Measurements from ENCODE around the gene BRF1.
A peak's percentile ranks its signal among the peaks of the same experiment; 100 is the strongest.

Gene BRF1

GRCh38 chr14:105247715-105248367, 53.0 kb downstream of the BRF1 start:
- no peaks in the 10 kb centered on the region; the same call in 1 of the 2 replicates for H4K20me1 ChIP-seq (ENCODE audit: control insufficient read depth, insufficient read depth, low read depth, low read length)
- TF ChIP-seq CTCF (IDR thresholded peaks at IDR 0.05; ENCODE audit: low read depth, low read length, poor library complexity, severe bottlenecking) (no peak), EZH2phosphoT487 (IDR thresholded peaks at IDR 0.05; ENCODE audit: borderline replicate concordance, low read length) (no peak)
- H3K27ac ChIP-seq (ENCODE audit: low read depth, low read length) = no peak overlapping the region
- peaks cover 25% of the 10 kb centered on the region for H3K36me3 ChIP-seq (ENCODE audit: control insufficient read depth, low read length)
- peaks cover 35% of the 10 kb centered on the region for H3K79me2 ChIP-seq (ENCODE audit: control insufficient read depth, low read length)
- no peaks in the 10 kb centered on the region for H3K9me3 ChIP-seq (ENCODE audit: control insufficient read depth, insufficient read depth, low read length)
- H3F3A ChIP-seq (ENCODE audit: control insufficient read depth, insufficient read depth) = peaks cover 6% of the 10 kb centered on the region; the same call in 1 of the 2 replicates
- peak overlapping the region; percentile 66 for H3K4me2 ChIP-seq (ENCODE audit: low read length)
- no peaks in the 10 kb centered on the region for H3K27me3 ChIP-seq (ENCODE audit: control insufficient read depth, low read length)
- H3K4me3 ChIP-seq (ENCODE audit: low read length) = peak overlapping the region; percentile 78
- H3K4me1 ChIP-seq (ENCODE audit: control insufficient read depth, low read length) = peaks cover 33% of the 10 kb centered on the region
- H3K9me2 ChIP-seq (replicated peaks; ENCODE audit: control insufficient read depth, low read length) = no peaks in the 10 kb centered on the region

GRCh38 chr14:105247026-105247425, 53.8 kb downstream of the BRF1 start:
- H3K36me3 ChIP-seq (ENCODE audit: control insufficient read depth, low read length) = peaks cover 25% of the 10 kb centered on the region
- peak overlapping the region; percentile 66; the same call in 1 of the 2 replicates for H3K4me2 ChIP-seq (ENCODE audit: low read length)
- H3F3A ChIP-seq (ENCODE audit: control insufficient read depth, insufficient read depth) = 0 out of 2 replicates have a peak, but pooled peaks cover under 1% of the 10 kb centered on the region
- H3K79me2 ChIP-seq (ENCODE audit: control insufficient read depth, low read length) = peaks cover 36% of the 10 kb centered on the region
- TF ChIP-seq CTCF (IDR thresholded peaks at IDR 0.05; ENCODE audit: low read depth, low read length, poor library complexity, severe bottlenecking) (no peak), EZH2phosphoT487 (IDR thresholded peaks at IDR 0.05; ENCODE audit: borderline replicate concordance, low read length) (no peak)
- H3K27ac ChIP-seq (ENCODE audit: low read depth, low read length) = no peak overlapping the region
- no peaks in the 10 kb centered on the region; the same call in 1 of the 2 replicates for H4K20me1 ChIP-seq (ENCODE audit: control insufficient read depth, insufficient read depth, low read depth, low read length)
- H3K4me3 ChIP-seq (ENCODE audit: low read length) = no peak overlapping the region; the same call in 1 of the 2 replicates
- H3K9me2 ChIP-seq (replicated peaks; ENCODE audit: control insufficient read depth, low read length) = no peaks in the 10 kb centered on the region
- no peaks in the 10 kb centered on the region for H3K9me3 ChIP-seq (ENCODE audit: control insufficient read depth, insufficient read depth, low read length)
- H3K4me1 ChIP-seq (ENCODE audit: control insufficient read depth, low read length) = peaks cover 33% of the 10 kb centered on the region
- no peaks in the 10 kb centered on the region for H3K27me3 ChIP-seq (ENCODE audit: control insufficient read depth, low read length)

GRCh38 chr14:105244334-105244733, 56.5 kb downstream of the BRF1 start:
- TF ChIP-seq CTCF (IDR thresholded peaks at IDR 0.05; ENCODE audit: low read depth, low read length, poor library complexity, severe bottlenecking) (no peak), EZH2phosphoT487 (IDR thresholded peaks at IDR 0.05; ENCODE audit: borderline replicate concordance, low read length) (no peak)
- H4K20me1 ChIP-seq (ENCODE audit: control insufficient read depth, insufficient read depth, low read depth, low read length) = no peaks in the 10 kb centered on the region
- no peaks in the 10 kb centered on the region for H3F3A ChIP-seq (ENCODE audit: control insufficient read depth, insufficient read depth)
- H3K27me3 ChIP-seq (ENCODE audit: control insufficient read depth, low read length) = no peaks in the 10 kb centered on the region
- peaks cover 18% of the 10 kb centered on the region for H3K36me3 ChIP-seq (ENCODE audit: control insufficient read depth, low read length)
- no peak overlapping the region for H3K4me2 ChIP-seq (ENCODE audit: low read length)
- H3K9me2 ChIP-seq (replicated peaks; ENCODE audit: control insufficient read depth, low read length) = no peaks in the 10 kb centered on the region
- peaks cover 10% of the 10 kb centered on the region for H3K4me1 ChIP-seq (ENCODE audit: control insufficient read depth, low read length)
- H3K27ac ChIP-seq (ENCODE audit: low read depth, low read length) = no peak overlapping the region
- peaks cover 41% of the 10 kb centered on the region for H3K79me2 ChIP-seq (ENCODE audit: control insufficient read depth, low read length)
- no peak overlapping the region for H3K4me3 ChIP-seq (ENCODE audit: low read length)
- H3K9me3 ChIP-seq (ENCODE audit: control insufficient read depth, insufficient read depth, low read length) = peaks cover 3% of the 10 kb centered on the region; the same call in 1 of the 2 replicates

Data from DOHH2 (cell line).